ENCODE results near the gene CSNK2B. TPM values are rescaled to one million over a fixed set of nuclear protein-coding genes. Genes with fewer than 3 reads are reported as not detected.

CSNK2B gene
- total and polyA plus RNA-seq, 9 of the 15 experiments (the other 6 are each of a cell fraction or from before 2014, with no cell fraction given) = 120 to 1,126 (median 529) TPM

DNA sequence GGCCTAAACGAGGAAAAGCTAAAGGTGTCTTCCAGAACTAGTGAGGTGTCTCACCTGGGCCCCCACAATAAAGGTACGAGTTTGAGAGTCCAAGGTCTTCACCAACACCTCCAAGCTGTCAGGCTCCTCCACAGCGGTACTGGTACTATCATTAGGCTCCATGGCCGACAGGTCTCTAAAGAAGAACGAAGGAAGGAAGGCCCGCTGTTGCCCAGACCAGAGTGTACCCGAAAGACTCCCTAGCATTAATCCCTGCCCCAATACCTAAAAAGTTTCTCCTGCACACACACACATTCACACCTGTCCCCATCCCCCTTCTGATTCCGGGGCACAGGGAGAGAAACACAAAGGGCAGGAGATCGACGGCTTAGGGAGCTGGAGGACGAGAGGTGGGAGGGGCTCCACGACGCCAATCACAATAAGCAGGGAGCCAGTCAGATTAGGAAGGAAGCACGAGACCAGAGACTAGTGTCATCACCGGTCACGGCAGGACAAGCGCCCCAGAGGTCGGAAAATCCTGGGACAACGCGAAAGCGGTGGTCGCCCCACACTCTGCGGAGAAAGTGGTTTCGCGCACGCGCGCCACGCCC is 14.2 kb upstream of the CSNK2B start (continued):
- TF ChIP-seq, protein P1, sequence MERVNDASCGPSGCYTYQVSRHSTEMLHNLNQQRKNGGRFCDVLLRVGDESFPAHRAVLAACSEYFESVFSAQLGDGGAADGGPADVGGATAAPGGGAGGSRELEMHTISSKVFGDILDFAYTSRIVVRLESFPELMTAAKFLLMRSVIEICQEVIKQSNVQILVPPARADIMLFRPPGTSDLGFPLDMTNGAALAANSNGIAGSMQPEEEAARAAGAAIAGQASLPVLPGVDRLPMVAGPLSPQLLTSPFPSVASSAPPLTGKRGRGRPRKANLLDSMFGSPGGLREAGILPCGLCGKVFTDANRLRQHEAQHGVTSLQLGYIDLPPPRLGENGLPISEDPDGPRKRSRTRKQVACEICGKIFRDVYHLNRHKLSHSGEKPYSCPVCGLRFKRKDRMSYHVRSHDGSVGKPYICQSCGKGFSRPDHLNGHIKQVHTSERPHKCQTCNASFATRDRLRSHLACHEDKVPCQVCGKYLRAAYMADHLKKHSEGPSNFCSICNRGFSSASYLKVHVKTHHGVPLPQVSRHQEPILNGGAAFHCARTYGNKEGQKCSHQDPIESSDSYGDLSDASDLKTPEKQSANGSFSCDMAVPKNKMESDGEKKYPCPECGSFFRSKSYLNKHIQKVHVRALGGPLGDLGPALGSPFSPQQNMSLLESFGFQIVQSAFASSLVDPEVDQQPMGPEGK (CRISPR knock-in tag; IDR thresholded peaks at IDR 0.05; ENCODE audit: borderline replicate concordance) = no peak
- TF ChIP-seq, protein P2, sequence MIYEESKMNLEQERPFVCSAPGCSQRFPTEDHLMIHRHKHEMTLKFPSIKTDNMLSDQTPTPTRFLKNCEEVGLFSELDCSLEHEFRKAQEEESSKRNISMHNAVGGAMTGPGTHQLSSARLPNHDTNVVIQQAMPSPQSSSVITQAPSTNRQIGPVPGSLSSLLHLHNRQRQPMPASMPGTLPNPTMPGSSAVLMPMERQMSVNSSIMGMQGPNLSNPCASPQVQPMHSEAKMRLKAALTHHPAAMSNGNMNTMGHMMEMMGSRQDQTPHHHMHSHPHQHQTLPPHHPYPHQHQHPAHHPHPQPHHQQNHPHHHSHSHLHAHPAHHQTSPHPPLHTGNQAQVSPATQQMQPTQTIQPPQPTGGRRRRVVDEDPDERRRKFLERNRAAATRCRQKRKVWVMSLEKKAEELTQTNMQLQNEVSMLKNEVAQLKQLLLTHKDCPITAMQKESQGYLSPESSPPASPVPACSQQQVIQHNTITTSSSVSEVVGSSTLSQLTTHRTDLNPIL (CRISPR knock-in tag; IDR thresholded peaks at IDR 0.05) = no peak
- TF ChIP-seq SNIP1 (IDR thresholded peaks at IDR 0.05; ENCODE audit: low read depth) = no peak
- TF ChIP-seq FOXJ2 (tag; IDR thresholded peaks at IDR 0.05) = no peak
- TF ChIP-seq PHB2 (IDR thresholded peaks at IDR 0.05; ENCODE audit: low read depth) = no peak
- TF ChIP-seq MEF2D (tag; conservative IDR thresholded peaks at IDR 0.05; ENCODE audit: low read depth) = no peak
- TF ChIP-seq PTBP1 (IDR thresholded peaks at IDR 0.05; ENCODE audit: low read depth, low read length) = 0 out of 2 replicates have a peak, but pooled peaks have one; percentile 30
- no peak for TF ChIP-seq C11orf30 (IDR thresholded peaks at IDR 0.05; ENCODE audit: low read depth)
- TF ChIP-seq, protein P3, sequence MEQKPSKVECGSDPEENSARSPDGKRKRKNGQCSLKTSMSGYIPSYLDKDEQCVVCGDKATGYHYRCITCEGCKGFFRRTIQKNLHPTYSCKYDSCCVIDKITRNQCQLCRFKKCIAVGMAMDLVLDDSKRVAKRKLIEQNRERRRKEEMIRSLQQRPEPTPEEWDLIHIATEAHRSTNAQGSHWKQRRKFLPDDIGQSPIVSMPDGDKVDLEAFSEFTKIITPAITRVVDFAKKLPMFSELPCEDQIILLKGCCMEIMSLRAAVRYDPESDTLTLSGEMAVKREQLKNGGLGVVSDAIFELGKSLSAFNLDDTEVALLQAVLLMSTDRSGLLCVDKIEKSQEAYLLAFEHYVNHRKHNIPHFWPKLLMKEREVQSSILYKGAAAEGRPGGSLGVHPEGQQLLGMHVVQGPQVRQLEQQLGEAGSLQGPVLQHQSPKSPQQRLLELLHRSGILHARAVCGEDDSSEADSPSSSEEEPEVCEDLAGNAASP (IDR thresholded peaks at IDR 0.05) = no peak
- TF ChIP-seq NFYB (IDR thresholded peaks at IDR 0.05; ENCODE audit: extremely low read depth, insufficient read length) = peak; percentile 63
- TF ChIP-seq SPI1 (IDR thresholded peaks at IDR 0.05; ENCODE audit: borderline replicate concordance, low read depth, low read length) = peak; percentile 36; the same call in 1 of the 2 replicates
- TF ChIP-seq MCM7 (IDR thresholded peaks at IDR 0.05) = no peak
- TF ChIP-seq FOXK1 (CRISPR knock-in tag; IDR thresholded peaks at IDR 0.05; ENCODE audit: borderline replicate concordance) = no peak
- TF ChIP-seq SMARCC2 (IDR thresholded peaks at IDR 0.05; ENCODE audit: low read depth) = no peak
- TF ChIP-seq RBM17 (IDR thresholded peaks at IDR 0.05; ENCODE audit: borderline replicate concordance, low read depth, low read length) = no peak
- TF ChIP-seq LCOR (CRISPR knock-in tag; IDR thresholded peaks at IDR 0.05) = no peak
- no peak for TF ChIP-seq RHOXF2B (CRISPR knock-in tag; conservative IDR thresholded peaks at IDR 0.05)
- TF ChIP-seq ESRRB (CRISPR knock-in tag; IDR thresholded peaks at IDR 0.05; ENCODE audit: borderline replicate concordance) = no peak
